Pons (tissue), 1 donor: ENCODE data around the gene RALB.
A peak's percentile ranks its signal among the peaks of the same experiment; 100 is the strongest.

Source experiments
- DNase-seq: peaks from one replicate; pipeline ENCODE4 v3.0.0-alpha.2; 2016; ENCODE audit warnings: low spot score

The RALB gene, protein sequence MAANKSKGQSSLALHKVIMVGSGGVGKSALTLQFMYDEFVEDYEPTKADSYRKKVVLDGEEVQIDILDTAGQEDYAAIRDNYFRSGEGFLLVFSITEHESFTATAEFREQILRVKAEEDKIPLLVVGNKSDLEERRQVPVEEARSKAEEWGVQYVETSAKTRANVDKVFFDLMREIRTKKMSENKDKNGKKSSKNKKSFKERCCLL

DNA sequence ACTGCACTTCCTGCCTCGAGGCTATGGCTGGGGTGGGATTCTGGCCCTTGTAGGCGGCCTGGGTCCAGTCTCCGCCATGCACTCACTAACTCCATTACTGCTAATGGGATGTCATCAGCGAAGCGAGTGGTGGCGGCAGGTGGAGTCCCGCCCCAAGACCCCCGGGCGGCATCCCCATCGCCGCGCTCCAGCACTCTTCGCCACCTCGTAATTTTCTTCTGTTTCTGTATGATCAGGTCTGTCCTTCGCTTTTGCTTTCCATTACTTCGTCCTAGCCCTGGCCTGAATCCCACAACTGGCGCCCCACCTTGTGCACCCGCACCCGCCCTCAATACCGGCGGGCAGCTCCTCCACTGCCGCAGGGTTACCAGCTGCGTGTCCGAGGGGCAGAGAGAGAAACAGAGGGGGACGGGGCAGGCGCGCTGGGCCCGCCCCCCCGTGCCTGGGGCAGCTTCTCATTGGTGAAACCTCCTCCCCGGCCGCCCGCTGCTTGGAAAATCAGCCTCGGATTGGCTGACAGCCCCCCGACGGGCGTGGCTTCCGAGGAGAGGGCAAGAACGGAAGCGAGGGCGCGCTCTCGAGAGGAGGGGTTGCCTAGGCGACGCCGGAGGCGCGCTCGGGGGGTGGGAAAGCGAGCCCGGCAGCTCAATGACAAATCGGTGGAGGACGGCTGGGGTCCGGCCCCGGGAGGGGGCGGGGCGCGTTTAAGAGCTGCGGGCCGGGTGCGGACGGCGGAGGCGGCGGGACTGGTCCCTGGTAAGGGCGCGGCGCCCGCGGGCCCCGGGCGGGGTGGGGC is at the start of gene RALB:
Gene RALB (plus strand): TSS at position 628 of the 796 bp plus-strand sequence. CDS start 25,813 bp downstream, outside the sequence.
- peak; percentile 99 for DNase-seq

DNA sequence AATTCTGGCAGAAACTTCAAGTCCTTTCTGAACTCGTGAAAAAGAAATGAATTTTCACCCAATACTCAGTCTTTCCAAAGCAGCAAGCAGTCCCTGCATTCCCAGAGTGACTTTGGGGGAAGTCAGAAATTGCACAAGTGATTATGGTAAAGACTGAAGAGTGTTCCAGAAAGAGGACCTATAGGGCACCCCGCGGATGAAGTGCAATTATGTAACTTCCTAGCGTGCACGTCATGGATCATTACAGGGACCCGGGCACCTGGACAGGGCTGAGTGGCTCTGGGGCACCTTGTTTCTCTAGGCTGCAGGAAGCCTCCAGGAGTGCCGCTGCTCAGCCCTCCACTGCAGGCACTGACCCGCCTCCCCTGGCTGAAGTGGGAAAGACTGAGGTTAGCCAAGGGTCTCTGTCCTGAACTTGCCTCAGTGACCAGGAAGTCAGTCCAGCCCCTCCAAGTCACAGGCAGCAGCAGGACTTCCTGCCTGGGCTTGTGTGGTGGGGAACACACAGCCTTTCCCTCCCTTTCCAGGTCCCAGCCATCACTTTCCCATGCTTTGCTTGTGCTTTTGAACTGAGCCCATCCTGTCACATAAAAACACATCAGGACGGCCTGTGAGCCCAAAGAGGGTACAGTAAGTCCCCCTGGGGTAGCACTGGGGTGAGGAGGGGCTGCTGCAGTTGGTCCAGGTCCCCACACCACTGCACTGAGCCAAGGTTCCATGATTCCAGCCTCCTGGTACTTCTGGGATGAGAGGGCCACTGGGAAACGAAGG is 49.2 kb upstream of the RALB start:
- DNase-seq = no peak

DNA sequence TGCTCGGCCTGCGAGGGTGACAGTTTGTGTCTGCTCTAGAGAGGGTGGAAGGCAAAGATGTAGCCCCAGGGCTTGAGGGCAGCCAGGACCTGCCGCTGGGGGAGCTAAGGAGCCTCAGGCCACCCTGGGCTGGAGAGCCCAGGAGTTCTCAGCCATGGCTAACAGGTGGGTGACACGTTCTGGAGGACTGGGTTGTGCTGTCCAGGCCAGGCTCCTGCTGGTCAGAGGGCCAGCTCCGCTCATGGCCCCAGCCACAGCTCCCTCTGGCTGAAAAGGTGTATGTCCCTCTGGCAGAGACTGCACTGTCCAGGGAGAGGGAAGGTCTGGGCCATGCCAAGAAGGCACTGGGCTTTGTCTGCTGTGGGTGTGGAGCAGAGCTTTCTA is 48.6 kb upstream of the RALB start:
- DNase-seq = no peak

DNA sequence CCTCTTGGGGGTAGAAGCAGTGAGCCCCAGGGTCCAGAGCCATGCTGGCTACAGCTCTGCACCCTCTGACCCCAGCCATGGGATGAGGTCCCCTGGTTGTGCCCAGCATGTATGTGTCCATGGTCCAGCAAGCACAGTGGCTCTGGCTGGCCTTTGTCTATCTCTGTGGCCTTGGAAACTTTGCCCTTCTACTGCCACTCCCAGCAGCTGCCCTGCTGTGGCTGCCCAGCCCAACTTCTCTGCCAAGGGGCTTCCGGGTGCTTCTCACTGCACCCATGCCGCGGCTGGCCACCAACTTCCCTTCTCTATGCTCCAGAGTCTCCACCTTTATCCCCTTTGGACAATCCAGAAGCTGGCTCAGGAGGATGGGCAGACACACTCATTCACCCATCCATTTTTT is 48.2 kb upstream of the RALB start:
- no peak for DNase-seq

DNA sequence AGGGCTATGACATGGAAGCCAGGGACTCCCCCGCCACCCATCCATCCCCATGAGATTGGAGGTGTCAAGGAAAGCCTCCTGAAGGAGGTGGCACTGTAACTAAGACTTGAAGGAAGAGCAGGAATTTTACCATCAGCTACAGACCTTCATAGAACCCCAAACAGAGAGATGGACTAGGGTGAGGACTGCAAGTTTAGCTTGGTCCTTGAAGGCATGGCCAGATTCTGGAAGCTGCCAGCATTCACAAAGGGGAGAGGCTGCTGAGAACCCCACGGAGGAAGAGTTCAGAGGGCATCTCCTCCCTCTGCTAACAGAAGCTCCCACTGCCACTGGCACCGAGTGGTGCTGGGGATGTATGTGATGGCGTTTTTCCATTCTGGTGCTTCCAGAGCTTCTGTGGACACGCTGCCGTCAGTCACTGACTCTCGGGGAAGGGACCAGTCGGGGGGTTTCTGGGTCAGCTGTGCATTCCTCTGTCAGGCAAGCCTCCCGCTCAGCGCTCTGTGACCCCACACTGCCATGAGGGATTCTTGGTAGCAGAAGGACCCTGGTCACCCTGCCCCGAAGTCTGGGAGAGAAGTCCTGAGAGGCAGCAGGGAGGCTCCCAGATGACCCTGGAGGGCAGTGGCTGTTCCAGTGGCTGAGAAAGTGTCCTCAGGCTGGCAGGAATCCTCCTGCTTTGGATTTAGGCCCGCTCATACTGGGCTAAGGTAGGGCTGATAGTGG is 47.5 kb upstream of the RALB start:
- no peak for DNase-seq

DNA sequence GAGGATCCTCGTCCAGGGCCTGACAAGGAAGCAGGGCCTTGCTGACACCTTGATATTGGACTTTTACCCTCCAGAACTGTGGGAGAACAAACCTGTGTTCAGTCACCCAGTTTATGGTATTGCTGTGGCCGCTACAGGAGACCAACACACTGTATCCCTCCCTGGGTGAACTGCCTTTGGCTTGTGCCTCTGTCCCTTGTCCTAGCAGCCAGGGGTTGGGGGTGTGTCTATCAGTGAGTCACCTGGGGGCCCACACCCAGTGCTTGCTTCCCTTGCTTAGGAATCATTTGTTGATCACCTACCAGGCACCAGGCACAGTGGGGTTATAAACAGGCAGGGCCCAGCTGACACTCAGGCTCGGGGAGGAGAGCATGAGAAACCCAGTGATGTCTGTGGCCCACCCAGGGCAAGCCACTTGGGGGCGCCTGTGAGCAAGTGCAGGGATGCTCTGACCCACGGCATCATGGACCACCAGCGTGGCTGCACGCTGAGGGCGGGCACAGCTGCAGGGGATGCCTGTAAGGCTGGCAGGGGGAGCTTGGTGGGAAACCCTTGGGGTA is 46.5 kb upstream of the RALB start:
- no peak for DNase-seq

DNA sequence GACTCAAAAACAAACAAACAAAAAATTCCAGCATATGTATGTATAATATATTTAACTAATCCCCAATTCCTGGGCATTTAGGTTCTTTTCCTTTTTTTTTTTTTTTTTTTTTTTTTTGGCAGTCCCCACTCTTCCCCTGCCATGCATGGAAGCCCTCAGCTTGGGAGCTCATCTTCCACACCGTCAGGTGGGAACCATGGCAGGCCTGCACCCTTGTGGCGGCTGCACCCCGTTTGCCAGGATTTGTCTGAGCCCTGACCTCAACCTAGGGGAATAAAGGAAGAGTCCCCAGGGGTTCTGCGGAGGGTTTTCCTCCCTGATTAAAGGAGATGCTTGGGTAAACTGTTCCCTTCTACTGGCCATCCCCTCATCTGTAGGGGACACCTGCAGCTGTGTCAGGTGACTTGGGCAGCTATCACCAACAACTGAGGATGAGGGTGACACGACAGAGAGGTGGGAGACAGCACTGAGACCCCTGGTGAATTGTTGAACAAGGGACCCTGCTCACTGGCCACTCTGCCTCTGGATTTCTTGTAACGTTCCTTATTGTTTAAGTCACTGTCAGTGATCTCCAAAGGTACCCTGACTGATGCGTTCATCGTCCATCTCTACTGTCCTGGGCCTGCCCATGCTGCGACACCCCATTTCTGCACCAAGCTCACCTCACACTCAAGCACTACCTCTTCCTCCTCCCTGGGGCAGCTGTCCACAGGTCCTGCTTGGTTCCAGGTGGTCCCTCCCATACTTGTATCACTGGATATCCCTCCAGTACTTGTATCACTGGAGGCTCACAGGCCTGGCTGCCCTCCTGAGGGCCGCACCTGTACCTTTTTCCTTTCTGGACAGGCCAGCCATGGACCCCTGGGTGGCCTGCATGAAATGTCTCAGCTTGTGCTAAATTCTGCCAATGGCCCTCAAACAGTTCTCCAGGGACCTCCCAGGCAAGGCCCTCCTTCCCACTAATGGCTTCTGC is 44.0 kb upstream of the RALB start:
- DNase-seq = no peak

DNA sequence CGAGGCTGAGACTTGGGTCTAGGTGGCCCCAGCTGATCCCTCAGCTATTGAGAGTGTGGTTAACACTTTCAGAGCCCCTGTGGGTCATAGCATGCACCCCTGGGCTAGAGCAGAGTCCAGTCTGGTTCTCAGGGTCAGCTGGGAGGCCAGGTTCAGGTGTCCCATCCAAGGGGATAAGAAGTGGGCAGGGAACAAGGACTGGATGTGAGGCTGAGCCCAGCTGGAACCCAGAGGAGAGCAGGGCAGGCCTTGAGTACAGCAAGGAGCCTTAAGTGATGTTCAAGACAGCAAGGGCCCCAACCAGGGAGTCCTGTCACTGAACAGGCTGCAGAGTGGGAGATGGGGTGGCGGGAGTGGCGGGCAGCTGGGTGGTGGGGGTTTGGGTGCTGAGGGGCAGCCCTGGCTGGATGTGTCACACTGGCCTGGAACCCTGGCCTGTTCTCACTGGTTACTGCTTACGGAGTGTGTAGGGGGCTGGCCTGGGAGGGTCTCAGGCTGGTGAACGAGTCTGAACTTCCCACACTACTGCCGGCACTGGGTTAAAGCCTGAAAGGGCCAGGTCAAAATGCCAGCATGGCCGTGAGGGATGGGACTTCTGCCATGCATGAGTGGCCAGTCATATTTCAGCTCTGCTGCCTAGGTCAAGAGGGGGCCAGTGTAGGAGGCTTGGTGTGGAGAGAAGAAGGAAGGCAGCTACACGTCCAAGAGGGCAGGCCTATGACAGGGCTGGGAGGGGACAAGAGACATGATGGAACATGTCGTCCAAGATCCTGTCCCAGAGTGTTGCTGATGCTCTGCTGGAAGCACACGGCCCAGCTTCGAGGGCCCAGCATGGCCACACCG is 43.0 kb upstream of the RALB start:
- no peak for DNase-seq

DNA sequence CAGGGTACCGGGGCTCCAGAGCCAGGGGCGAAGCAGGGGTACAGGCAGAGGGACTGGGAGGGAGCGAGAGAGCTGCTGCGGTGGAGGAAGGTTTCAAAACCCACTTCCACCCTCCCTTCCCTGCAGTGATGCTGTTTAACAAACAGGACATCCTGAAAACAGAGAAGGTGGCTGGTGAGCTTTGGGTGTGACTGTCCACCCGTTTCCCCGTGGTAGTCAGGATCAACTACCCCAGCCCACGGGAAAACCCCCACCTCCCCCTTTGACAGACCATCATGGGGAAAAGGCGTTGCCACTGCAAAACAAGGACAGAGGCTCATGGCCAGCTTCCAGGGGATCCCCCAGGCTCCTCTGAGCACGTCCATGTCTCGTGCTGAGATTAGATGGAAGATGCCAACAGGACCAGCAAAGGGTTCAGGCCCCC is 42.4 kb upstream of the RALB start:
- no peak for DNase-seq

DNA sequence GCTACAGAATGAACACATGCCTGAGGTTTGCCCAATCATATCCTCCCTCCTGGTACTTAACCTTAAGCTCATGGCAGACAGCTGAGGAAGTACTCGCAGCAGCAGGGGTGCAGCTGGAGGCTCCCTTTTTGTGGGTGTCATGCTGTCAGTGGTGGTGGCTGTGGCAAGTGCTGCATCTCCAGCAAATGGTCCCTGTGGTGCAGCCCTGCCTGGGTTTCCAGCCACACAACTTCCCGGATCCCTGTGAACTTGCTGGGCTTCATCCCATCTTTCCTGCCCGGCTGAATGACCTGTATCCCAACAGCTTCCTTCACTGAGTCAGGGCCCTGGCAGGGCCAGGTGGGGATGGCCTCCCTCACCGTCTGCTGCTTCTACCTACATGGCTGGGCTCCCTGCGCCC is 34.5 kb upstream of the RALB start:
- DNase-seq = no peak

DNA sequence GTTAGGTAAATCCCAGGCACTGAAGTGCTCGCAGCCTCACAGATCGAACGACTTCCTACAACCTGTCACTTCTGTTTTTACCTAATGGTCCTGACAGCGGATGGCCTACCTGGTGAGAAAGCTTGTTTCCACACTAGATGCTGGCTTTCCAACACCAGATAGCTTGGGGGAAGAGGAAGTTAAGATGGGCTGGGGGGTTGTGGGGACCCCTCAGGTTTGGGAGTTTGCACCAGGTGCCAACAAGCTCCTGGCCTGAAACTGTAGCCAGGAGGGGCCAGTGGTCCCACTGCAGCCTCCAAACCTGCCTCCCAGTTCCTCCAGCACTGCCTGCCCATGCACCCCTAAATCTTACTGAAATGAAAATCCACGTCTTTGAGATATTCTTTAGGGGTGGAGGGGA is 33.4 kb upstream of the RALB start:
- DNase-seq = no peak

DNA sequence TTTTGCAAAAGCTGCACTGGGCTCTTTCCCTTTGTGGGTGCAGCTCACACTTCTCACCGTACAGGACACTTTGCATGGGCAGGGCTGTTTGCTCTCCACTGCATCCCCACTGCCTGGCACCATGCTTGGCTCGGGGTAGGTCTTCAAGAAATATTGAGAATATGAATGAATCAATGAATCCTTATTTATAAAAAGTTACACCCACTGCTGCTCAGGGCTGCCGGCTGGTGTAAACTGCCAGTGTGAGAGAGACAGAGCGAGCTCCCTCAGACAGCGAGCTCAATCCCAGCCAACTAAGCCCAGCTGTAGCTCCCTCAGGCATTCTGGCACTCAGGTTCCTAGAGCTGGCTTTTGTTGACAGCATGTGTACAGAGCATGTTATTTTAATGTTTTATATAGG is 32.9 kb upstream of the RALB start:
- no peak for DNase-seq

DNA sequence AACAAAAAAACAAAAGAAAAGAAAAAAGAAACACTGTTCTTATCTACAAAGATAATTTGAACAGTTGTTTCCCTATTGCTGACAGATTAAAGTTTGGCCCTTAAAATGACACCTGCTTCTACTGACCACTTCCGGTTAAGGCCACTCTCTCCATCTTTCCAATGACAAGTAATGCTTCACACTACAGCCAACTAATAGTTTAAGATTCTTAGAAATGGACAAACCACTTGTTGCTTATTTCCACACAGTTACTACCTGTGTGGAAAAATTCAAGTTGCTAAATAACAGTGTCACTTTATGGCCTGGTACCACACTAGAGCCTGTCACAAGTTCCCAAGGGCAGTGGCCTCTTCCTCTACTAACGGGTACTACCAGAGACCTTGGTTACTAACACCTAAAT is 31.9 kb upstream of the RALB start:
- DNase-seq = no peak

DNA sequence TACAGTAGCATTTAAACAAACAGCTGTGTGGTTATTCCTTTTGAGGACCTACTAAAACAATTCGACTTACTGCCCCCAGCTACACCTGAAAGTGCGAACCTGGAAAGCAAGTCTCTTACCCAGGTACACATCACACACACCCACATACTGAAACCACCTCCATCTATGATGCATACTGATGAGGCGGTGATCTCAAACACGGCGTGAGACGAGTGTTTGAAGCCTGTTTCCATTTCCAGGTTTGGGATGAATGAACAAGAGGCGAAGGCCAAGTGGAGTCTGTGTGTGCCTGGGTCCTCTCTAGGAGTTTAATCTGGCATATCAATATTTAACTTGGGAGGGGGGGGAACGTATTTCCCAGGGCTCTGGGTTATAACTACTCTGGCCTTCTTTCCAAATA is 31.0 kb upstream of the RALB start:
- no peak for DNase-seq

DNA sequence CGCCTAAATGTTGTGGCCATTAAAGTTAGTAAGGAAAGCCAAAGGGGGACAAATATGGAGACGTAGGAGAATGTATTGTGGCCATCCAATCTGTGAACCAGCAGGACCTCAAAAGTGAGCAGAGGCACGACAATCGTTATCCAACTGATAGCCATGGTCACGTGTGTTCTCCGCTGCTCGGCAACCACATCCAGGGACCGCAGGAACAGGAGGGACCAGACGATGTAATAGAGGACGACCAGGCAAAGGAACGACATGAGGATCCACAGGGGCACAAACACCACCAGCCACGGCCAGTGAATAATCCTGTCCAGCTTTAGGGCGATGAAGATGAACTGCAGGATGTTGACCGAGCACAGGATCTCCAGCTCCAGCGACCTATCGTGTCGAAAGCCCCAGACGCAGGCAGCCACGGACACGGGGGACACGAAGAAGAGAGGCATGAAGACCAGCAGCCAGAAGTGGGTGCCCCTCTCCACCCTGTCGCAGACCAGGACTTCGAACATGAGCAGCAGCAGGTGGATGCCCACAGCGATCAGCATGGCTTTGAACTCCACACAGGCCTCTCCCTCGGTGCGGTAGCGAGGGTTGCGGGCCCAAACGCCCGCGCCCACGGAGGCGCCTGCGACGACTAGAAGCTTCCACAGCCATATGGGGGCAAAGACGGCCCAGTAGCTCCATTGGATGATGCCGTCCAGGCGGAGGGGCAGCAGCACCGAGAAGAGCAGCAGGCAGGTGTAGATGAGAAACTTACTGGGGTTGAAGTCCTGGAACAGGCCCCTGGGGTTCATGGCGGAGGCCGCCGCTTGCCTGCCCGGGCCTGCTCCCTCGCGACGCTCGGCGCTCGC is 30.2 kb upstream of the RALB start:
- no peak for DNase-seq

DNA sequence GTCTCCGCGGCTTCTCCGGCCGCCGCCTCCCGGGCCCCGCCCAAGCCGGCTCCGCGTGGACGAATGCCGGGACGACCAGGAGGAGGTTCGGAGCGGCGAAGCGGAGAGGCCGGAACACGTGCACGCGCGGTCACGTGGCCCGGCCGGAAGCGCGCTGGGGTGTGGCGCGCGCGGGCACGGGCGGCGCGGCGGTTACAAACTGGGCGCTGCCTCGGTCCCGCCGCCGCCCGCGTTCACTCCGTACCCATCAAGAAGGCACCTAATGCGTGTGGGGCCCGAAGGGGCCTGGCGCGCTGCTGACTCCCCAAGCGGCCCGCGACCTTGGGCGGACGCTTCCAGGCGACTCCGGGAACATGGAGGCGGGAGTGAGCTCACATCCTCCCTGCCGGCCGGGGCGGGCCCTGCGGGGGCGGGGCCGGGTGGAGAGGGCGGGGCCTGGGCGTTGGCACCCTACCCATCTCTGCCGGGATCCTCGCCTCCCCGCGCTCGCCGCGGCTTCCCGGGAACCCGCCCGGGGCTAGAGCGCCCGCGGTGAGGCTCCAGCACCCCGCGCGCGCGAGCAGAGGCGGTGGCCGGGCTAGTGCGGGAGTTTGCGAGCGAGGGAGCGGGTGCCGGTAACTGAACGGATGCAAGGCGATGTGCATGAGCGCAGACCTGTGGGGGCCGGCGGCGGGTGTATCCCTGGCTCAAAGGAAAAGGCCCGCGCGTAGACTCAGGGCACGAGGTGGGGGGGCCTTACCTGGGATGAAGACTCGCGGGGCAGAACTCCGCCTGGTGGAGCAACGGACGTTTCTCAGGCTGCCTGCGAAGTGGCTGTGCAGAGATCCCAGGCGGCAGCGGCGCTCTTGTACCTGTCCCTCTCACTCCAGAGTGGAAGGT is 29.4 kb upstream of the RALB start, which contains the start of gene TMEM185B:
Gene TMEM185B (minus strand): TSS at position 367 of the 879 bp plus-strand sequence. CDS start 424 bp downstream, outside the sequence.
- peak; percentile 76 for DNase-seq

DNA sequence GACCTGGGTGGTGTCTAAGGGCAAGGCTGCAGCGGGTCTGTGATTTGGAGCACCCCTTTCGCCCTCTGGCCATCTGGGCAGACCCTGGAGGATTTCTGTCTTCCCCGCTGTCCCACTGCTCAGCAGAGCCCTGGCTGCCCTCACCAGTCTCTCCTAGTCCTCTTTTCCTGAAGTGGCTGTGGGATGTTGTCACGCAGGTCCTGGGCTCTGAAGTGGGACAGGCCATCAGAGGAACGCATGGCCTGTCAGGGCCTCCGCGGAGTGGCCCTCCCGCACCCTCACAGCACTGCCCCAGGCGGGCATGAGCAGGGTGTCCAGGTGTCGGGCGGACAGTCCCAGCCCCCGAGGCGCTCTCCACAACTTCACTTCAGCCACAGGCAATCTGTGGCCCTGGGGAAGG is 28.4 kb upstream of the RALB start:
- DNase-seq = no peak
